Common myeloid progenitor, CD34-positive (primary cell): Measurements from ENCODE around the gene EGFL7.
A peak's percentile ranks its signal among the peaks of the same experiment; 100 is the strongest.
"Not testable (repeated sequence)": the region's sequence is repeated elsewhere in the genome, so short reads cannot be mapped to it uniquely, and the experiment has no call there.

Source experiments
- CTCF ChIA-PET: fragments of 350-600 bp; sonication (Branson Sonifier 250); formaldehyde crosslinking; loops from one replicate; lab custom pipeline; 2021; ENCODE audit warnings: antibody characterized with exemption; lab: Charles Lee
- POLR2A ChIA-PET: fragments of 350-600 bp; sonication (Branson Sonifier 250); formaldehyde crosslinking; loops from one replicate; lab custom pipeline; 2021; ENCODE audit warnings: antibody characterized with exemption; lab: Charles Lee
- DNase-seq, 3 donors: peaks; one replicate each; pipeline versions ENCODE4 v3.0.0 to v3.0.0-alpha.2; 2013
- H3K27ac ChIP-seq, 2 experiments: 1 replicate in 1 of 2; 2 replicates in 1 of 2; pipeline ENCODE4 v1.7.0; 2013; ENCODE audit warnings: inconsistent platforms in 2 of 2, low read length in 2 of 2, mild to moderate bottlenecking in 2 of 2, low read depth in 1 of 2, moderate library complexity in 1 of 2; ENCODE audit not compliant: severe bottlenecking in 2 of 2, insufficient read depth in 1 of 2, poor library complexity in 1 of 2
- H3K27me3 ChIP-seq, 5 experiments: replicated peaks in 2 of 5; 1 replicate in 3 of 5; 2 replicates in 2 of 5; pipeline versions ENCODE4 v1.6.1 to v1.7.0; 2013; ENCODE audit warnings: low read length in 4 of 5, mild to moderate bottlenecking in 2 of 5, moderate library complexity in 2 of 5, inconsistent platforms in 1 of 5; ENCODE audit not compliant: insufficient read depth in 5 of 5, control insufficient read depth in 4 of 5
- H3K36me3 ChIP-seq, 4 experiments: 1 replicate in 2 of 4; 2 replicates in 2 of 4; pipeline versions ENCODE4 v1.6.1 to v1.7.0; 2013; ENCODE audit warnings: low read length in 3 of 4, control low read depth in 1 of 4, mild to moderate bottlenecking in 1 of 4; ENCODE audit not compliant: control insufficient read depth in 4 of 4, insufficient read depth in 4 of 4
- H3K4me1 ChIP-seq, 4 experiments: 1 replicate in 3 of 4; 2 replicates in 1 of 4; pipeline versions ENCODE4 v1.6.1 to v1.7.1; 2013; ENCODE audit warnings: low read length in 3 of 4, mild to moderate bottlenecking in 3 of 4, control low read depth in 1 of 4, inconsistent platforms in 1 of 4, moderate library complexity in 1 of 4; ENCODE audit not compliant: control insufficient read depth in 4 of 4, insufficient read depth in 4 of 4; ENCODE audit errors: control extremely low read depth in 1 of 4
- H3K4me3 ChIP-seq, 7 experiments: 1 replicate in 4 of 7; 2 replicates in 3 of 7; pipeline versions ENCODE4 v1.5.1 to v1.7.0; 2013; ENCODE audit warnings: mild to moderate bottlenecking in 7 of 7, low read length in 6 of 7, moderate library complexity in 6 of 7, inconsistent platforms in 2 of 7, low read depth in 2 of 7, control low read depth in 1 of 7; ENCODE audit not compliant: insufficient read depth in 4 of 7, control insufficient read depth in 1 of 7; ENCODE audit errors: extremely low read depth in 1 of 7
- H3K9me3 ChIP-seq, 5 experiments: 1 replicate in 4 of 5; 2 replicates in 1 of 5; pipeline versions ENCODE4 v1.6.1 to v1.7.1; 2013; ENCODE audit warnings: low read length in 4 of 5, mild to moderate bottlenecking in 2 of 5, inconsistent platforms in 1 of 5, low read depth in 1 of 5, moderate library complexity in 1 of 5; ENCODE audit not compliant: control insufficient read depth in 4 of 5, insufficient read depth in 2 of 5; ENCODE audit errors: control extremely low read depth in 1 of 5
- WGBS: methylation state at CpG from one replicate; pipeline ENCODE4 v1.1.5; 2013; ENCODE audit not compliant: insufficient coverage; 5-methylcytosine and 5-hydroxymethylcytosine counted together

Gene EGFL7

DNA sequence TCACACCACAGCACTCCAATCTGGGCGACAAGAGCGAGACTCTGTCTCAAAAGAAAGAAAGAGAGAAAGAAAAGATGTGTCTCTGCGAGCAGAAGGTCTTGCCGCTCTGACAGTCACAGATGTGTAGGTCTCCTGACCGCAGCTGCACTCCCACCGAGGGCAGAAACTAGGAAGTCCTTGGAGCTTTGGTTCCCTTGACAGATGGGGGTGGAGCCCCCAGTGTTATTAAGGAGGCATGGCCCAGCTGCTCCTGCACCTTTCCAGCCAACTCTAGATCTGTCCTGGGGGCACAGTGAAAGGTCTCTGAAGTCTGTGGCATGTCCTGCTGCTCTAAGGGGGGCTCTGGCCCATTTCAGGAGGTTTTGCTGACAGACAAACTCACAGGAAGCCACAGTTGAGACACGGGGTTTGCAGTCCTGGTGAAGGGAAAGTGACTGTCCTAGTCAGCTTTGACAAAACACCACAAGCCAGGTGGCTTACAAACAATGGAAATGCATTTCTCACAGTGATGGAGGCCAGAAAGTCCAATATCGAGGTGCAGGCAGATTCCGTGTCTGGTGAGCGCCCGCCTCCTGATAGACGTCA is 40.7 kb downstream of the EGFL7 start:
- no peaks in the 10 kb centered on the region for H3K9me3 ChIP-seq
- peaks cover 2 to 65% (median 59%) of the 10 kb centered on the region in 4 experiments for H3K4me1 ChIP-seq
- ChIA-PET POLR2A (interaction anchor here (0.7 to 4.7 kb wide), 6 partner anchors 10 to 56 kb away, joined by 3 to 99 read pairs (median 16); partner anchors contain the start of gene DIPK1B), CTCF (interaction anchor here (0.6 to 3.4 kb wide), 9 partner anchors 10 to 46 kb away, joined by 3 to 14 read pairs (median 6); no protein-coding TSS in a partner anchor)
- H3K36me3 ChIP-seq, result no peaks in the 10 kb centered on the region
- peak overlapping the region in 4 of 7 experiments; percentile 8 to 25 (median 11) for H3K4me3 ChIP-seq
- no peaks in the 10 kb centered on the region for H3K27me3 ChIP-seq
- H3K27ac ChIP-seq, result no peak overlapping the region
- peak; percentile 73 to 93 (median 91) for DNase-seq
- WGBS, result 47% methylated on average over 12 of the region's 12 CpGs

DNA sequence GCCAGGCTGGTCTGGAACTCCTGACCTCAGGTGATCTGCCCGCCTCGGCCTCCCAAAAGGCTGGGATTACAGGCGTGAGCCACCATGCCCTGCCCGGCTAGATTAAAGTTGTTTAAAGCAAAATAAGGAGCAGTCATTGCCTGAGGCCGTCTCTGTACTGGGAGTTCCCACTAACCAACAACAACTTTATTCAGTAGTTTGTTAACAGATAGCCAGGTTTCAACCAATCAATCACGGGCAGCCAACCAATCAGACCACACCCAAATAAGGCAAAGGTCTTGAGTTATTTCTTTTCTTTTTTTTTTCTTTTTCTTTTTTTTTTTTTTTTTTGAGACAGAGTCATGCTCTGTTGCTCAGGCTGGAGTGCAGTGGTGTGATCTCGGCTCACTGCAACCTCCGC is 42.0 kb downstream of the EGFL7 start:
- not testable (repeated sequence) for H3K27ac ChIP-seq, H3K36me3 ChIP-seq, H3K9me3 ChIP-seq, DNase-seq, H3K4me3 ChIP-seq, H3K27me3 ChIP-seq
- ChIA-PET POLR2A (interaction anchor here (0.5 to 1.6 kb wide), 3 partner anchors 9 to 496 kb away, joined by 3 to 9 read pairs (median 4); partner anchors contain the start of gene TPRN), CTCF (interaction anchor here (0.6 to 1.2 kb wide), 2 partner anchors 11 to 38 kb away, joined by 3 read pairs; no protein-coding TSS in a partner anchor)
- WGBS, result 95% methylated on average over 7 of the region's 8 CpGs
- H3K4me1 ChIP-seq, result peaks cover 2 to 58% (median 57%) of the 10 kb centered on the region in 4 experiments

DNA sequence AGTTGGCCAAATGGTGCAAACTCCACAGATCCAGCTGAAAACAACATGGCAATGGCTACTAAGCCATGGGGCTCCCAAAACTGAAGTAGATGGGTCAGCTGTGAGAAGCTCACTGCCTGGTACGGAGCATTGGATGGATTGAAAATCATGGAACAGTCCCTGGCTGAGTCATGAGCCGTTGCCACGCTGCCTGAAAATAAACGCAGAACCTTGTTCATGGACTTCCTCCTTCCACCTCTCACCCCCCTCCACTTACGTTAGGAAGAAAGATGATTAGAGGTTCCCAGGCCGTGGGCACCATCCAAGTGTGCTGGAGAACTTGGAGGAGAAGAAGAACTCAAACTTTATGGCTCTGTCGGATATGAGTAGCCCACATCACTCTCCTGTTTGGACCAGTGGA is 42.8 kb downstream of the EGFL7 start:
- no peaks in the 10 kb centered on the region for H3K9me3 ChIP-seq
- peak overlapping the region in 1 of 7 experiments; percentile 2 for H3K4me3 ChIP-seq
- DNase-seq, result peak in 2 of 3 donors; percentile 62 to 69
- POLR2A ChIA-PET, result interaction anchor here (1.3 to 1.6 kb wide), 2 partner anchors 8 to 21 kb away, joined by 3 to 9 read pairs; no protein-coding TSS in a partner anchor
- H3K27ac ChIP-seq, result no peak overlapping the region
- CTCF ChIA-PET, result interaction anchor here (0.6 to 1.6 kb wide), 6 partner anchors 8 to 39 kb away, joined by 3 to 4 read pairs (median 3); no protein-coding TSS in a partner anchor
- WGBS, result 44% methylated on average over 3 of the region's 7 CpGs
- H3K4me1 ChIP-seq, result peaks cover 2 to 51% (median 51%) of the 10 kb centered on the region in 4 experiments
- no peaks in the 10 kb centered on the region for H3K27me3 ChIP-seq
- no peaks in the 10 kb centered on the region for H3K36me3 ChIP-seq

DNA sequence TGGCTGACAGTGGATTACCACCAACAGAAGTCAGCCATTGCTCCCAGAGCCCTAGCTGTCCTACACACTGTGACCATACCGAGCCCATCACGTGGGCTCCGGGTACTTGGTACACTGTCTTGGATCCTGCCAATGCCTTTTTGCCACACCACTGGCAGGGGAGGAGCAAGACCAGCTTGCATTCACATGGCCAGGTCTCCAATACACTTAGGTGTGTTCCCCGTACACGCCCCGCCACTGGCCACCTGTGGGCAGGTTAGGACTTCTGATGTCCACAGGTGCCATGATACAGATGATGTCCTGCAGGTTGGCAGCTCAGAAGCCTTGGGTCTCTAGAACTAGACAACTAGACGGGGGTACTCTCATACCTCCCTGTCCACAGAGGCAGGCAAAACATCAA is 44.3 kb downstream of the EGFL7 start:
- Histone ChIP-seq H3K9me3 (no peaks in the 10 kb centered on the region), H3K27me3 (no peaks in the 10 kb centered on the region), H3K4me3 (no peak overlapping the region), H3K36me3 (no peaks in the 10 kb centered on the region), H3K4me1 (peaks cover 2 to 46% (median 44%) of the 10 kb centered on the region in 4 experiments), H3K27ac (no peak overlapping the region)
- ChIA-PET CTCF (interaction anchor here (1.5 to 1.6 kb wide), 3 partner anchors 12 to 20 kb away, joined by 3 to 5 read pairs (median 3); no protein-coding TSS in a partner anchor), POLR2A (interaction anchor here (0.9 kb wide), 1 partner anchor 21 kb away, joined by 3 read pairs; no protein-coding TSS in a partner anchor)
- DNase-seq, result no peak
- 96% methylated on average over 7 of the region's 7 CpGs for WGBS

DNA sequence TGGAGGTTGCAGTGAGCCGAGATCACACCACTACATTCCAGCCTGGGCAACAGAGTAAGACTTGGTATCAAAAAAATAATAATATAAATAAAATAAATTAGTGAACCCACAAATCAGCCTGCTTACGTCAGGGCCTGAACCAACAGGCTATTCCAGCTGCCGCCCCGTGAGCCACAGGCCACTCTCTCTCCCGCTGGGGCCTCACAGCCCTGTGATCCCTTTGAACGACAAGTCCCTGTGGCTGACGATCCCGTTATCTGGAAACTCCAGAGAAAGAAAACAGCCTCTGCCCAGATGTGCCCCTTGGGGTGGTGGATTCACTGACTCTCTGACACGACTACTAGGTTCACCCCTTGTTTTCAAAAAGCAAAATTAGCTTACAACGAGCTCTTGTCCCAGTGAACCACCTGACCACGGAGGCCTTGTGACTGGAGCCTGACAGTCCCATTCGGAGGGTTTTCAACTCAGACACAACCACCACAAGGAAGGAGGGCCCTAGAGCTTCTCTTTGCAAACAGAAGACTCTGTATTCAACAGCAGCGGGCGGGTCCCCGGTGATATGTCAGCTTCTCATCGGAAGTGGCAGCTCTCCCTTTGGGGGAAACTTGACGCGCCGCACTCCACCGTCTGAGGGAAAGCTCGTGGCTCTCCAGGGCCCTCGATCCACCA is 45.3 kb downstream of the EGFL7 start:
- DNase-seq, result no peak
- H3K36me3 ChIP-seq, result no peaks in the 10 kb centered on the region
- no peak overlapping the region for H3K4me3 ChIP-seq
- H3K27me3 ChIP-seq, result no peaks in the 10 kb centered on the region
- peak overlapping the region in 1 of 2 experiments; percentile 14 for H3K27ac ChIP-seq
- POLR2A ChIA-PET, result interaction anchor here (1.1 to 2.0 kb wide), 2 partner anchors 11 to 20 kb away, joined by 3 to 5 read pairs; no protein-coding TSS in a partner anchor
- 88% methylated on average over 18 of the region's 22 CpGs for WGBS
- H3K4me1 ChIP-seq, result peaks cover 0 to 40% (median 37%) of the 10 kb centered on the region in 4 experiments
- H3K9me3 ChIP-seq, result no peaks in the 10 kb centered on the region
- CTCF ChIA-PET, result interaction anchor here (0.8 to 1.6 kb wide), 6 partner anchors 10 to 222 kb away, joined by 3 to 5 read pairs (median 3); no protein-coding TSS in a partner anchor

DNA sequence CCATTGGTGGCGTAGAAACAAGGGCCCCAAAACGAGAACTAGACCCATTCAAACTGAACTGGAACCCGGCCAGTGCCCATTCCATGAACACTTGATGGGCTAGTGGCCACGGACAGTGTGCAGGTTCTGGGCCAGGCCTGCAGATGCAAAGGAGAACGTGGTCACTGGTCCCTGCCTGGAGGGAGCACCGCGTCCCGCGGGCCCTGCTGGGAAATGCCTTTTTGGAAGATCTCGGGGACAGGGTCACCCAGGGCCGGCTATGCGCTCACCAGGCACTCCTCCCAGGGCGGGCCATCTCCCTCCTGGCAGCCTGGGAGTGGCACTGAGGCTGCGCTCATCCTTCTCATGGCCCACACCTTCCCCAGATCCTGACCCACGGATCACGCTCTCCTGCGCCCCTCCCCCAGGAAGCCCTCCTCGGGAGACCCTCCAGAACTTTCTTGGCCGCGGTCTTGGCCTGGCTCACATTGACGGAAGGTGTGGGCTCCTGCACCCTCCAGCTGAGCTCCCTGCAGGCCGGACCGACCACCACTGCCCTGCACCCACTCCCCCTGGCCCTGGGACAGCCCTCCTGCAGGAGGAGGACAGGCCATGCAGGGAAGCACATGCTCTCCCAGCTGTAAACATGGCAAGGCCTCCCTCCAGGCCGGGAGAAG is 46.9 kb downstream of the EGFL7 start:
- Histone ChIP-seq H3K27me3 (no peaks in the 10 kb centered on the region), H3K9me3 (no peaks in the 10 kb centered on the region), H3K4me3 (no peak overlapping the region), H3K27ac (no peak overlapping the region), H3K4me1 (peaks cover 0 to 40% (median 37%) of the 10 kb centered on the region in 4 experiments), H3K36me3 (no peaks in the 10 kb centered on the region)
- 94% methylated on average over 22 of the region's 24 CpGs for WGBS
- no peak for DNase-seq
- POLR2A ChIA-PET, result interaction anchor here (0.6 to 2.0 kb wide), 2 partner anchors 9 to 19 kb away, joined by 3 to 5 read pairs; no protein-coding TSS in a partner anchor
- CTCF ChIA-PET, result no interaction called here
